H1 (cell line): Measurements from ENCODE around the gene TRMT2B. TPM values are rescaled to one million over a fixed set of nuclear protein-coding genes. Genes with fewer than 3 reads are reported as not detected.

ENCODE experiments used
- BACH1 ChIP-seq: IDR thresholded peaks from 2 replicates; pipeline ENCODE4 v1.6.1; 2012; ENCODE audit warnings: low read length, improper control_type of control experiment
- BRCA1 ChIP-seq: IDR thresholded peaks from 2 replicates; pipeline ENCODE4 v1.6.1; 2012; ENCODE audit warnings: low read depth, low read length, improper control_type of control experiment
- CHD2 ChIP-seq: IDR thresholded peaks from 2 replicates; pipeline ENCODE4 v1.6.1; 2012; ENCODE audit warnings: low read length, improper control_type of control experiment
- HDAC6 ChIP-seq: IDR thresholded peaks from one replicate; pipeline ENCODE4 v1.7.1; 2012; ENCODE audit warnings: low read depth, mild to moderate bottlenecking, inconsistent platforms, low read length, moderate library complexity
- JUND ChIP-seq: IDR thresholded peaks from 2 replicates; pipeline ENCODE4 v1.6.1; 2011; ENCODE audit warnings: mild to moderate bottlenecking, improper control_type of control experiment, low read length
- KDM4A ChIP-seq: IDR thresholded peaks from one replicate; pipeline ENCODE4 v1.7.1; 2012; ENCODE audit warnings: low read depth, mild to moderate bottlenecking, moderate library complexity, low read length, inconsistent platforms; ENCODE audit not compliant: severe bottlenecking
- NRF1 ChIP-seq: IDR thresholded peaks from 2 replicates; pipeline ENCODE4 v1.6.1; 2011; ENCODE audit warnings: mild to moderate bottlenecking, low read depth, low read length, improper control_type of control experiment
- POLR2AphosphoS5 ChIP-seq: IDR thresholded peaks from 2 replicates; pipeline ENCODE4 v1.6.1; 2011; ENCODE audit warnings: low read depth, low read length
- RBBP5 ChIP-seq: IDR thresholded peaks from 2 replicates; pipeline ENCODE4 v1.7.1; 2012; ENCODE audit warnings: low read depth, mild to moderate bottlenecking, inconsistent platforms, low read length, moderate library complexity, borderline replicate concordance
- SP2 ChIP-seq: IDR thresholded peaks from 2 replicates; pipeline ENCODE4 v1.6.1; 2012; ENCODE audit warnings: mild to moderate bottlenecking, low read length, inconsistent platforms
- SUZ12 ChIP-seq: fragments of 200-600 bp; sonication (generic); IDR thresholded peaks from 2 replicates; pipeline ENCODE4 v1.6.1; 2012; ENCODE audit warnings: mild to moderate bottlenecking, inconsistent platforms, low read length, moderate library complexity, mixed read lengths
- TCF12 ChIP-seq: IDR thresholded peaks from 2 replicates; pipeline ENCODE4 v1.6.1; 2011; ENCODE audit warnings: low read depth, mild to moderate bottlenecking, low read length
- YY1 ChIP-seq: IDR thresholded peaks from 2 replicates; pipeline ENCODE4 v1.6.1; 2011; ENCODE audit warnings: low read depth, mild to moderate bottlenecking, low read length
- ZNF274 ChIP-seq: IDR thresholded peaks from 2 replicates; pipeline ENCODE4 v1.7.0; 2012; ENCODE audit warnings: low read length, borderline replicate concordance; ENCODE audit errors: extremely low read depth
- polyA plus RNA-seq, 7 experiments: library from polyadenylated mRNA; depleted of rRNA in 3 of 7; stranded (reverse) in 5 of 7; unstranded in 2 of 7; fragments of >200 nt in 5 of 7; fragments of 200-250 nt in 2 of 7; gene quantifications; 1 replicate in 5 of 7; 2 replicates in 1 of 7; 4 replicates in 1 of 7; pipeline versions ENCODE4 v1.2.1 to v1.2.3, GENCODE V29; 2011 to 2013; ENCODE audit warnings: missing spikeins in 2 of 7, mixed read lengths in 2 of 7
- total RNA-seq: library from RNA; stranded (reverse); fragmentation: NEBNext Ultra II Directional; extraction: Animal tissue kit (Norgen Biotek cat#: 25700); gene quantifications from 2 replicates; pipeline ENCODE4 v1.2.1, GENCODE V29; 2021
- TF ChIP-seq, protein P1 (sequence below), 3 experiments: IDR thresholded peaks; 1 replicate in 2 of 3; 2 replicates in 1 of 3; pipeline versions ENCODE4 v1.5.1 to v1.6.1; 2011; ENCODE audit warnings: low read length in 3 of 3, mild to moderate bottlenecking in 3 of 3, inconsistent platforms in 2 of 3, low read depth in 1 of 3, moderate library complexity in 1 of 3; ENCODE audit not compliant: insufficient read depth in 1 of 3; ENCODE audit errors: control extremely low read depth in 1 of 3
- TF ChIP-seq, protein P2 (sequence below): IDR thresholded peaks from 2 replicates; pipeline ENCODE4 v1.6.1; 2012; ENCODE audit warnings: inconsistent platforms

TRMT2B gene
- total and polyA plus RNA-seq, 2 of the 8 experiments (the other 6 are each of a cell fraction or from before 2014, with no cell fraction given), result 12.1 to 12.4 TPM

- TF ChIP-seq, protein P1, sequence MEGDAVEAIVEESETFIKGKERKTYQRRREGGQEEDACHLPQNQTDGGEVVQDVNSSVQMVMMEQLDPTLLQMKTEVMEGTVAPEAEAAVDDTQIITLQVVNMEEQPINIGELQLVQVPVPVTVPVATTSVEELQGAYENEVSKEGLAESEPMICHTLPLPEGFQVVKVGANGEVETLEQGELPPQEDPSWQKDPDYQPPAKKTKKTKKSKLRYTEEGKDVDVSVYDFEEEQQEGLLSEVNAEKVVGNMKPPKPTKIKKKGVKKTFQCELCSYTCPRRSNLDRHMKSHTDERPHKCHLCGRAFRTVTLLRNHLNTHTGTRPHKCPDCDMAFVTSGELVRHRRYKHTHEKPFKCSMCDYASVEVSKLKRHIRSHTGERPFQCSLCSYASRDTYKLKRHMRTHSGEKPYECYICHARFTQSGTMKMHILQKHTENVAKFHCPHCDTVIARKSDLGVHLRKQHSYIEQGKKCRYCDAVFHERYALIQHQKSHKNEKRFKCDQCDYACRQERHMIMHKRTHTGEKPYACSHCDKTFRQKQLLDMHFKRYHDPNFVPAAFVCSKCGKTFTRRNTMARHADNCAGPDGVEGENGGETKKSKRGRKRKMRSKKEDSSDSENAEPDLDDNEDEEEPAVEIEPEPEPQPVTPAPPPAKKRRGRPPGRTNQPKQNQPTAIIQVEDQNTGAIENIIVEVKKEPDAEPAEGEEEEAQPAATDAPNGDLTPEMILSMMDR (IDR thresholded peaks at IDR 0.05; ENCODE audit: control extremely low read depth in 1 of 3, insufficient read depth in 1 of 3, low read depth in 1 of 3, low read length in 3 of 3), result no peak
- peak; percentile 22; the same call in 1 of the 2 replicates for TF ChIP-seq BACH1
- TF ChIP-seq JUND, result no peak
- no peak for TF ChIP-seq BRCA1
- TF ChIP-seq HDAC6, result no peak
- no peak for TF ChIP-seq KDM4A
- no peak for TF ChIP-seq RBBP5
- no peak for TF ChIP-seq ZNF274
- peak; percentile 30; the same call in 1 of the 2 replicates for TF ChIP-seq NRF1
- TF ChIP-seq POLR2AphosphoS5, result peak; percentile 43; the same call in 1 of the 2 replicates
- no peak for TF ChIP-seq SP2
- no peak for TF ChIP-seq SUZ12
- no peak for TF ChIP-seq TCF12
- no peak for TF ChIP-seq CHD2
- TF ChIP-seq YY1, result no peak
- TF ChIP-seq, protein P2, sequence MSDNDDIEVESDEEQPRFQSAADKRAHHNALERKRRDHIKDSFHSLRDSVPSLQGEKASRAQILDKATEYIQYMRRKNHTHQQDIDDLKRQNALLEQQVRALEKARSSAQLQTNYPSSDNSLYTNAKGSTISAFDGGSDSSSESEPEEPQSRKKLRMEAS, result peak; percentile 53; the same call in 1 of the 2 replicates
Observed at GRCh38 chrX:101051549-101052302, at the start of gene TRMT2B (continued).
